Upper lobe of left lung (tissue), 6 donors: ENCODE measurements around the gene PHACTR1. TPM values are rescaled to one million over a fixed set of nuclear protein-coding genes. Genes with fewer than 3 reads are reported as not detected.

ENCODE experiments used
- ATAC-seq, 2 donors: fragments of 200-7000 bp; cut with Tn5 transposase; one replicate each; pipeline ENCODE4 v1.9.1; 2022; ENCODE audit warnings: mild to moderate bottlenecking in 2 of 2, moderate library complexity in 2 of 2; ENCODE audit not compliant: low FRiP score in 2 of 2
- DNase-seq, 2 donors: peaks; one replicate each; pipeline ENCODE4 v3.0.0-alpha.2; 2019 to 2020
- H3K27ac ChIP-seq, 4 donors: fragments of 200-600 bp; sonication (generic); one replicate each; pipeline ENCODE4 v1.5.1; 2016 to 2019
- H3K27me3 ChIP-seq, 4 donors: fragments of 200-600 bp; sonication (generic); one replicate each; pipeline ENCODE4 v1.5.1; 2017 to 2019
- H3K36me3 ChIP-seq, 4 donors: fragments of 200-600 bp; sonication (generic); one replicate each; pipeline ENCODE4 v1.5.1; 2016 to 2019
- H3K4me1 ChIP-seq, 4 donors: fragments of 200-600 bp; sonication (generic); one replicate each; pipeline ENCODE4 v1.5.1; 2018 to 2019
- H3K4me3 ChIP-seq, 4 donors: fragments of 200-600 bp; sonication (generic); one replicate each; pipeline ENCODE4 v1.5.1; 2017 to 2019; ENCODE audit warnings: mild to moderate bottlenecking in 2 of 4, moderate library complexity in 1 of 4
- H3K9me3 ChIP-seq, 4 donors: fragments of 200-600 bp; sonication (generic); one replicate each; pipeline ENCODE4 v1.5.1; 2018 to 2019
- CTCF ChIP-seq, 6 experiments: fragments of 450-650 bp in 4 of 6; fragments of 200-600 bp in 2 of 6; sonication (generic) in 2 of 6; IDR thresholded peaks; one replicate each; pipeline ENCODE4 v1.5.1; 2016 to 2019; ENCODE audit warnings: antibody characterized with exemption in 6 of 6
- EP300 ChIP-seq, 4 donors: sonication (generic); formaldehyde crosslinking; IDR thresholded peaks; one replicate each; pipeline ENCODE4 v1.5.1; 2017; ENCODE audit warnings: antibody characterized with exemption in 4 of 4, control low read depth in 2 of 4
- POLR2A ChIP-seq, 4 donors: fragments of 450-650 bp; IDR thresholded peaks; one replicate each; pipeline ENCODE4 v1.5.1; 2016 to 2017; ENCODE audit warnings: antibody characterized with exemption in 4 of 4, mild to moderate bottlenecking in 2 of 4
- POLR2AphosphoS5 ChIP-seq, 2 donors: sonication (generic); formaldehyde crosslinking; IDR thresholded peaks; one replicate each; pipeline ENCODE4 v1.5.1; 2017; ENCODE audit warnings: antibody characterized with exemption in 2 of 2
- WGBS, 2 donors: methylation state at CpG; one replicate each; pipeline ENCODE4 v1.1.5; 2017 to 2018; 5-methylcytosine and 5-hydroxymethylcytosine counted together
- total RNA-seq, 6 donors: library from RNA; depleted of rRNA in 4 of 6; stranded (reverse); fragments of >200 nt in 4 of 6; gene quantifications; one replicate each; pipeline versions ENCODE4 v1.1.0 to v1.2.1, GENCODE V29; 2016 to 2021
- donor health status: DM: no; HTN: no; CAD: no; lungs with moderate emphysema.
- donor health status: DM: no; HTN: yes; CAD: no; lungs with severe emphysema.

The PHACTR1 gene
- total RNA-seq, 6 donors from 2014 or later = 63.2 to 121 (median 90.9) TPM

- Histone ChIP-seq H3K36me3 (no peaks in the 10 kb centered on the region), H3K9me3 (no peaks in the 10 kb centered on the region), H3K4me1 (no peaks in the 10 kb centered on the region), H3K4me3 (no peak overlapping the region), H3K27me3 (no peaks in the 10 kb centered on the region), H3K27ac (no peak overlapping the region)
- TF ChIP-seq POLR2AphosphoS5 (IDR thresholded peaks at IDR 0.05) (no peak), EP300 (IDR thresholded peaks at IDR 0.05) (no peak), POLR2A (IDR thresholded peaks at IDR 0.05) (no peak), CTCF (IDR thresholded peaks at IDR 0.05) (no peak)
- 71 to 95% methylated on average over 4 of the region's 4 CpGs for WGBS, 2 donors
- ATAC-seq = no peak
- DNase-seq = no peak
These were observed 85.9 kb downstream of the PHACTR1 start for GRCh38 chr6:12802440-12802839.

- 49 to 53% methylated on average over 3 of the region's 3 CpGs for WGBS, 2 donors
- Histone ChIP-seq H3K36me3 (no peaks in the 10 kb centered on the region), H3K27ac (no peak overlapping the region), H3K9me3 (no peaks in the 10 kb centered on the region), H3K4me1 (no peaks in the 10 kb centered on the region), H3K4me3 (no peak overlapping the region), H3K27me3 (no peaks in the 10 kb centered on the region)
- ATAC-seq (no peak), DNase-seq (no peak)
- TF ChIP-seq CTCF (IDR thresholded peaks at IDR 0.05) (no peak), POLR2AphosphoS5 (IDR thresholded peaks at IDR 0.05) (no peak), EP300 (IDR thresholded peaks at IDR 0.05) (no peak), POLR2A (IDR thresholded peaks at IDR 0.05) (no peak)
These were observed 86.9 kb downstream of the PHACTR1 start for GRCh38 chr6:12803486-12803885.

GRCh38 chr6:12804952-12805645, 88.5 kb downstream of the PHACTR1 start:
- no peak for DNase-seq
- WGBS, 2 donors = 51 to 67% methylated on average over 7 of the region's 7 CpGs

GRCh38 chr6:12806136-12806535, 89.6 kb downstream of the PHACTR1 start:
- Histone ChIP-seq H3K4me1 (no peaks in the 10 kb centered on the region), H3K36me3 (no peaks in the 10 kb centered on the region), H3K27ac (no peak overlapping the region), H3K9me3 (no peaks in the 10 kb centered on the region), H3K27me3 (no peaks in the 10 kb centered on the region), H3K4me3 (no peak overlapping the region)
- no peak for DNase-seq
- WGBS, 2 donors = 83 to 84% methylated on average over 4 of the region's 4 CpGs
- TF ChIP-seq CTCF (IDR thresholded peaks at IDR 0.05) (no peak), EP300 (IDR thresholded peaks at IDR 0.05) (no peak), POLR2A (IDR thresholded peaks at IDR 0.05) (no peak), POLR2AphosphoS5 (IDR thresholded peaks at IDR 0.05) (no peak)
- ATAC-seq = no peak

More at GRCh38 chr6:12804952-12805645, 88.5 kb downstream of the PHACTR1 start:
- ATAC-seq = no peak
- TF ChIP-seq EP300 (IDR thresholded peaks at IDR 0.05) = no peak
- no peak for TF ChIP-seq POLR2AphosphoS5 (IDR thresholded peaks at IDR 0.05)
- TF ChIP-seq CTCF (IDR thresholded peaks at IDR 0.05) = no peak
- TF ChIP-seq POLR2A (IDR thresholded peaks at IDR 0.05) = no peak
- Histone ChIP-seq H3K4me1 (no peaks in the 10 kb centered on the region), H3K4me3 (no peak overlapping the region), H3K27me3 (no peaks in the 10 kb centered on the region), H3K36me3 (no peaks in the 10 kb centered on the region), H3K27ac (no peak overlapping the region), H3K9me3 (no peaks in the 10 kb centered on the region)

- no peak overlapping the region for H3K27ac ChIP-seq
- DNase-seq (no peak), ATAC-seq (no peak)
- no peak overlapping the region for H3K4me3 ChIP-seq
- H3K4me1 ChIP-seq = no peaks in the 10 kb centered on the region
- H3K9me3 ChIP-seq = no peaks in the 10 kb centered on the region
- no peaks in the 10 kb centered on the region for H3K27me3 ChIP-seq
- WGBS, 2 donors = 61 to 67% methylated on average over 1 of the region's 1 CpG
- TF ChIP-seq EP300 (IDR thresholded peaks at IDR 0.05) (no peak), POLR2AphosphoS5 (IDR thresholded peaks at IDR 0.05) (no peak), POLR2A (IDR thresholded peaks at IDR 0.05) (no peak), CTCF (IDR thresholded peaks at IDR 0.05) (no peak)
- no peaks in the 10 kb centered on the region for H3K36me3 ChIP-seq
These were observed 90.2 kb downstream of the PHACTR1 start for GRCh38 chr6:12806796-12807195.
